ENCODE measurements around the gene FAM171A2. TPM values are rescaled to one million over a fixed set of nuclear protein-coding genes. Genes with fewer than 3 reads are reported as not detected.
A peak's percentile ranks its signal among the peaks of the same experiment; 100 is the strongest.

Gene FAM171A2
- total RNA-seq, 2 donors from 2014 or later: 45.7 to 51.9 TPM

GRCh38 chr17:44350733-44351226, 12.9 kb downstream of the FAM171A2 start:
- Mint-ChIP-seq H3K4me3 (no peak overlapping the region), H3K27me3 (ENCODE audit: insufficient read depth) (peaks cover 3% of the 10 kb centered on the region), H3K27ac (peak overlapping the region; percentile 19), H3K4me1 (peaks cover 5% of the 10 kb centered on the region), H3K36me3 (ENCODE audit: low read depth) (peaks cover 19% of the 10 kb centered on the region), H3K9me3 (no peaks in the 10 kb centered on the region)
- Histone ChIP-seq H3K27me3 (ENCODE audit: control insufficient read depth, insufficient read depth, low read length, poor library complexity, severe bottlenecking) (no peaks in the 10 kb centered on the region), H3K4me1 (ENCODE audit: control insufficient read depth, insufficient read depth, low read length) (no peaks in the 10 kb centered on the region), H3K36me3 (ENCODE audit: control insufficient read depth, insufficient read depth, low read length) (peaks cover 25% of the 10 kb centered on the region), H3K4me3 (ENCODE audit: low read length) (no peak overlapping the region), H3K9me3 (ENCODE audit: control insufficient read depth, low read length) (no peaks in the 10 kb centered on the region), H3K9ac (ENCODE audit: extremely low read depth, low read length, poor library complexity, severe bottlenecking) (no peak overlapping the region), H3K27ac (ENCODE audit: low read depth, low read length) (no peak overlapping the region)
- DNase-seq: peak; percentile 96
- TF ChIP-seq CTCF (conservative IDR thresholded peaks at IDR 0.05): peak; percentile 88
- WGBS, 2 experiments (ENCODE audit: insufficient coverage in 1 of 2, insufficient read length in 1 of 2): 77 to 95% methylated on average over 4 to 6 of the region's 6 CpGs

GRCh38 chr17:44349553-44350070, 14.0 kb downstream of the FAM171A2 start:
- H3K36me3 ChIP-seq (ENCODE audit: control insufficient read depth, insufficient read depth, low read length): peaks cover 19% of the 10 kb centered on the region
- no peaks in the 10 kb centered on the region for H3K27me3 ChIP-seq (ENCODE audit: control insufficient read depth, insufficient read depth, low read length, poor library complexity, severe bottlenecking)
- no peak for DNase-seq
- Mint-ChIP-seq H3K27ac (no peak overlapping the region), H3K36me3 (ENCODE audit: low read depth) (peaks cover 19% of the 10 kb centered on the region), H3K4me3 (no peak overlapping the region), H3K27me3 (ENCODE audit: insufficient read depth) (peaks cover 4% of the 10 kb centered on the region), H3K9me3 (no peaks in the 10 kb centered on the region), H3K4me1 (peaks cover 9% of the 10 kb centered on the region)
- H3K27ac ChIP-seq (ENCODE audit: low read depth, low read length): no peak overlapping the region
- WGBS, 2 experiments (ENCODE audit: insufficient coverage in 1 of 2, insufficient read length in 1 of 2): 90 to 100% methylated on average over 5 to 12 of the region's 12 CpGs
- no peak for TF ChIP-seq CTCF (conservative IDR thresholded peaks at IDR 0.05)
- no peak overlapping the region for H3K4me3 ChIP-seq (ENCODE audit: low read length)
- H3K9ac ChIP-seq (ENCODE audit: extremely low read depth, low read length, poor library complexity, severe bottlenecking): no peak overlapping the region
- H3K9me3 ChIP-seq (ENCODE audit: control insufficient read depth, low read length): no peaks in the 10 kb centered on the region
- H3K4me1 ChIP-seq (ENCODE audit: control insufficient read depth, insufficient read depth, low read length): no peaks in the 10 kb centered on the region

GRCh38 chr17:44348988-44349364, 14.7 kb downstream of the FAM171A2 start:
- H3K9ac ChIP-seq (ENCODE audit: extremely low read depth, low read length, poor library complexity, severe bottlenecking): no peak overlapping the region
- H3K27me3 ChIP-seq (ENCODE audit: control insufficient read depth, insufficient read depth, low read length, poor library complexity, severe bottlenecking): no peaks in the 10 kb centered on the region
- no peaks in the 10 kb centered on the region for H3K9me3 Mint-ChIP-seq
- TF ChIP-seq CTCF (conservative IDR thresholded peaks at IDR 0.05): no peak
- peaks cover 19% of the 10 kb centered on the region for H3K36me3 Mint-ChIP-seq (ENCODE audit: low read depth)
- no peaks in the 10 kb centered on the region for H3K9me3 ChIP-seq (ENCODE audit: control insufficient read depth, low read length)
- no peak overlapping the region for H3K4me3 Mint-ChIP-seq
- no peak for DNase-seq
- H3K27ac Mint-ChIP-seq: no peak overlapping the region
- no peak overlapping the region for H3K27ac ChIP-seq (ENCODE audit: low read depth, low read length)
- peaks cover 5% of the 10 kb centered on the region for H3K27me3 Mint-ChIP-seq (ENCODE audit: insufficient read depth)
- WGBS, 2 experiments (ENCODE audit: insufficient coverage in 1 of 2, insufficient read length in 1 of 2): 80 to 89% methylated on average over 2 to 6 of the region's 6 CpGs
- peaks cover 9% of the 10 kb centered on the region for H3K4me1 Mint-ChIP-seq
- H3K4me3 ChIP-seq (ENCODE audit: low read length): no peak overlapping the region
- H3K36me3 ChIP-seq (ENCODE audit: control insufficient read depth, insufficient read depth, low read length): peaks cover 19% of the 10 kb centered on the region
- H3K4me1 ChIP-seq (ENCODE audit: control insufficient read depth, insufficient read depth, low read length): no peaks in the 10 kb centered on the region

All from endodermal cell (in vitro differentiated cells).